Liver (tissue), 9 donors: ENCODE results near the gene DPP4. TPM values are rescaled to one million over a fixed set of nuclear protein-coding genes. Genes with fewer than 3 reads are reported as not detected.

Source experiments
- DNase-seq: peaks from one replicate; pipeline ENCODE4 v3.0.0-alpha.2; 2017; ENCODE audit warnings: low spot score
- H3K27ac ChIP-seq, 2 donors: one replicate each; pipeline ENCODE4 v1.7.0; 2013; ENCODE audit warnings: inconsistent platforms in 2 of 2, low read length in 2 of 2, control low read depth in 1 of 2, low read depth in 1 of 2, mild to moderate bottlenecking in 1 of 2
- H3K27me3 ChIP-seq, 4 donors: one replicate each; pipeline versions ENCODE4 v1.6.1 to v1.7.0; 2013; ENCODE audit warnings: low read length in 3 of 4, inconsistent platforms in 1 of 4, mild to moderate bottlenecking in 1 of 4, moderate library complexity in 1 of 4; ENCODE audit not compliant: control insufficient read depth in 4 of 4, insufficient read depth in 4 of 4
- H3K36me3 ChIP-seq, 4 donors: one replicate each; pipeline versions ENCODE4 v1.6.1 to v1.7.0; 2013; ENCODE audit warnings: low read length in 3 of 4, mild to moderate bottlenecking in 3 of 4, low read depth in 1 of 4, moderate library complexity in 1 of 4; ENCODE audit not compliant: control insufficient read depth in 4 of 4, insufficient read depth in 3 of 4
- H3K4me1 ChIP-seq, 4 donors: one replicate each; pipeline versions ENCODE4 v1.6.1 to v1.7.0; 2013; ENCODE audit warnings: low read length in 3 of 4, mild to moderate bottlenecking in 3 of 4, moderate library complexity in 1 of 4; ENCODE audit not compliant: control insufficient read depth in 4 of 4, insufficient read depth in 4 of 4
- H3K4me3 ChIP-seq, 3 donors: one replicate each; pipeline versions ENCODE4 v1.6.1 to v1.7.0; 2013; ENCODE audit warnings: low read length in 3 of 3, control low read depth in 1 of 3, low read depth in 1 of 3, mild to moderate bottlenecking in 1 of 3
- H3K9ac ChIP-seq, 2 donors: one replicate each; pipeline ENCODE4 v1.7.0; 2013; ENCODE audit warnings: low read length in 2 of 2, mild to moderate bottlenecking in 2 of 2, moderate library complexity in 2 of 2, control low read depth in 1 of 2, low read depth in 1 of 2
- H3K9me3 ChIP-seq, 4 donors: one replicate each; pipeline versions ENCODE4 v1.6.1 to v1.7.0; 2013; ENCODE audit warnings: low read length in 3 of 4; ENCODE audit not compliant: control insufficient read depth in 4 of 4
- EGR1 ChIP-seq, 2 donors: IDR thresholded peaks; 2 replicates each; pipeline ENCODE4 v1.6.1; 2016 to 2018; ENCODE audit warnings: antibody characterized with exemption in 2 of 2, low read depth in 2 of 2
- FOXA1 ChIP-seq: IDR thresholded peaks from 2 replicates; pipeline ENCODE4 v1.6.1; 2016; ENCODE audit warnings: antibody characterized with exemption
- FOXA2 ChIP-seq: IDR thresholded peaks from 2 replicates; pipeline ENCODE4 v1.6.1; 2016; ENCODE audit warnings: antibody characterized with exemption
- HNF4A ChIP-seq, 2 donors: conservative IDR thresholded peaks; 2 replicates each; pipeline ENCODE4 v1.6.1; 2016; ENCODE audit warnings: antibody characterized with exemption in 2 of 2, mild to moderate bottlenecking in 2 of 2
- HNF4G ChIP-seq: IDR thresholded peaks from 2 replicates; pipeline ENCODE4 v1.6.1; 2016; ENCODE audit warnings: antibody characterized with exemption
- JUND ChIP-seq, 2 donors: IDR thresholded peaks; 2 replicates each; pipeline ENCODE4 v1.6.1; 2016; ENCODE audit warnings: antibody characterized with exemption in 2 of 2
- NR2F2 ChIP-seq: IDR thresholded peaks from 2 replicates; pipeline ENCODE4 v1.6.1; 2016; ENCODE audit warnings: antibody characterized with exemption
- RAD21 ChIP-seq, 2 donors: IDR thresholded peaks; 2 replicates each; pipeline ENCODE4 v1.6.1; 2016; ENCODE audit warnings: antibody characterized with exemption in 2 of 2, mild to moderate bottlenecking in 2 of 2
- RXRA ChIP-seq, 2 donors: IDR thresholded peaks; 2 replicates each; pipeline ENCODE4 v1.6.1; 2017 to 2018; ENCODE audit warnings: antibody characterized with exemption in 2 of 2, mild to moderate bottlenecking in 1 of 2
- SP1 ChIP-seq: IDR thresholded peaks from 2 replicates; pipeline ENCODE4 v1.6.1; 2018; ENCODE audit warnings: antibody characterized with exemption, mild to moderate bottlenecking
- YY1 ChIP-seq: IDR thresholded peaks from 2 replicates; pipeline ENCODE4 v1.6.1; 2016; ENCODE audit warnings: antibody characterized with exemption, mild to moderate bottlenecking
- WGBS: extraction: QIAGEN DNeasy Blood & Tissue Kit; methylation state at CpG from one replicate; pipeline ENCODE4 v1.1.7; 2013; 5-methylcytosine and 5-hydroxymethylcytosine counted together
- polyA plus RNA-seq, 2 donors: library from polyadenylated mRNA; stranded (reverse) in 1 of 2; unstranded in 1 of 2; fragments of 200-250 nt in 1 of 2; fragments of >200 nt in 1 of 2; fragmentation: Nextera tagmentation in 1 of 2; extraction: Ambion mirVana in 1 of 2; gene quantifications; one replicate each; pipeline versions ENCODE4 v1.2.1 to v1.2.3, GENCODE V29; 2013 to 2015
- total RNA-seq, 2 donors: library from RNA; depleted of rRNA; stranded (reverse); fragments of >200 nt; gene quantifications; one replicate each; pipeline ENCODE4 v1.2.3, GENCODE V29; 2014
- TF ChIP-seq, protein P1 (sequence below): fragments of 150-350 bp; IDR thresholded peaks from 2 replicates; pipeline ENCODE4 v1.5.1; 2017; ENCODE audit warnings: improper control_type of control experiment, low read depth, low read length; ENCODE audit not compliant: missing input control
- TF ChIP-seq, protein P2 (sequence below): IDR thresholded peaks from 2 replicates; pipeline ENCODE4 v1.6.1; 2016; ENCODE audit warnings: antibody characterized with exemption
- TF ChIP-seq, protein P3 (sequence below): IDR thresholded peaks from 2 replicates; pipeline ENCODE4 v1.6.1; 2016; ENCODE audit warnings: antibody characterized with exemption, mild to moderate bottlenecking
- TF ChIP-seq, protein P4 (sequence below): IDR thresholded peaks from 2 replicates; pipeline ENCODE4 v1.6.1; 2016; ENCODE audit warnings: antibody characterized with exemption
- TF ChIP-seq, protein P5 (sequence below): IDR thresholded peaks from 2 replicates; pipeline ENCODE4 v1.6.1; 2016; ENCODE audit warnings: antibody characterized with exemption
- donor health status: healthy.
- donor health status: healthy.
- donor health status: healthy.
- donor health status: healthy.
- donor health status: healthy.

DPP4 gene
- total and polyA plus RNA-seq, 4 donors = 9.6 to 30.1 (median 13.5) TPM

DNA sequence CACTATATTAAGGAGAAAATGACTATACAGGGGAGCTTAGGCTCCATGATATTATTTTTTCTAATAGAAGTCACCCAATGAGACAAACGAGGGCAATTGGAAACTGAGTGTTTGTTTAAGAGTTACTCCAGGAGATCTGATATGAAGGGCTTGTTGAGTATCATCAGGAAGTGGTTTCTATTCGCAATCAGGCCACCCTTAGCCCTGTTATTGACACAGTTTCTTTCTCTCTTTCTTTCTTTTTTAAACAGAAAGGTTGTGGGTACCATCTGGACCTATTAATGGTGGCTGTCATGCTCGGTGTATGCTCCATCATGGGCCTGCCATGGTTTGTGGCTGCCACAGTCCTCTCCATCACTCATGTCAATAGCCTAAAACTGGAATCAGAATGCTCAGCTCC is 117.3 kb downstream of the DPP4 start:
- no peaks in the 10 kb centered on the region for H3K36me3 ChIP-seq
- no peak for DNase-seq
- no peaks in the 10 kb centered on the region for H3K9me3 ChIP-seq
- H3K9ac ChIP-seq = no peak overlapping the region
- peaks cover 0 to 2% (median 0%) of the 10 kb centered on the region in 4 donors for H3K4me1 ChIP-seq
- whole genome bisulfite sequencing = 58% methylated on average over 3 of the region's 3 CpGs
- H3K4me3 ChIP-seq = no peak overlapping the region
- no peak for TF ChIP-seq EGR1 (IDR thresholded peaks at IDR 0.05; ENCODE audit: low read depth in 2 of 2)
- no peaks in the 10 kb centered on the region for H3K27me3 ChIP-seq
- H3K27ac ChIP-seq = no peak overlapping the region

DNA sequence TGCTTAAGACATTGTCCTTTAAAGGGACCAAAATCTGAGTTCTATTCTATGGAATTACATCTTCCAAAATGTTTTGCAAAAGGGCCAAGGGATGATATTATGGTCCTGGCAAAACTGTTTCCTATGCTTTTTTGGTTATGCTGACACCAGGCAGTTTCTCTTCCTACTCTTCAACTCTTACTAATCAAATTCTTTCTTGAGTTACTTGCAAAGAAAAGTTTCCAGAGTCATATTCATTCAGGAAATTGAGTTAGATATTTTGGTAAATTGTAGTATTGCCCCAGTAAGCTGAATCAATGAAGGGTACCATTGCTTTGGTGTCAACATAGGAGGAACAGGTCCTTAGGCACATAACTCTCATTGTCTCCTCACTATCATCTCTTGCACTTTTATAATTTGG is 118.8 kb downstream of the DPP4 start:
- no peak for DNase-seq
- Histone ChIP-seq H3K9me3 (no peaks in the 10 kb centered on the region), H3K4me3 (no peak overlapping the region), H3K36me3 (no peaks in the 10 kb centered on the region), H3K4me1 (peaks cover 0 to 2% (median 0%) of the 10 kb centered on the region in 4 donors), H3K9ac (no peak overlapping the region), H3K27ac (no peak overlapping the region), H3K27me3 (no peaks in the 10 kb centered on the region)
- TF ChIP-seq FOXA2 (no peak), RXRA (IDR thresholded peaks at IDR 0.05) (no peak), RAD21 (IDR thresholded peaks at IDR 0.05) (no peak), YY1 (no peak)
- TF ChIP-seq, protein P1, sequence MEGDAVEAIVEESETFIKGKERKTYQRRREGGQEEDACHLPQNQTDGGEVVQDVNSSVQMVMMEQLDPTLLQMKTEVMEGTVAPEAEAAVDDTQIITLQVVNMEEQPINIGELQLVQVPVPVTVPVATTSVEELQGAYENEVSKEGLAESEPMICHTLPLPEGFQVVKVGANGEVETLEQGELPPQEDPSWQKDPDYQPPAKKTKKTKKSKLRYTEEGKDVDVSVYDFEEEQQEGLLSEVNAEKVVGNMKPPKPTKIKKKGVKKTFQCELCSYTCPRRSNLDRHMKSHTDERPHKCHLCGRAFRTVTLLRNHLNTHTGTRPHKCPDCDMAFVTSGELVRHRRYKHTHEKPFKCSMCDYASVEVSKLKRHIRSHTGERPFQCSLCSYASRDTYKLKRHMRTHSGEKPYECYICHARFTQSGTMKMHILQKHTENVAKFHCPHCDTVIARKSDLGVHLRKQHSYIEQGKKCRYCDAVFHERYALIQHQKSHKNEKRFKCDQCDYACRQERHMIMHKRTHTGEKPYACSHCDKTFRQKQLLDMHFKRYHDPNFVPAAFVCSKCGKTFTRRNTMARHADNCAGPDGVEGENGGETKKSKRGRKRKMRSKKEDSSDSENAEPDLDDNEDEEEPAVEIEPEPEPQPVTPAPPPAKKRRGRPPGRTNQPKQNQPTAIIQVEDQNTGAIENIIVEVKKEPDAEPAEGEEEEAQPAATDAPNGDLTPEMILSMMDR = no peak
- TF ChIP-seq, protein P2, sequence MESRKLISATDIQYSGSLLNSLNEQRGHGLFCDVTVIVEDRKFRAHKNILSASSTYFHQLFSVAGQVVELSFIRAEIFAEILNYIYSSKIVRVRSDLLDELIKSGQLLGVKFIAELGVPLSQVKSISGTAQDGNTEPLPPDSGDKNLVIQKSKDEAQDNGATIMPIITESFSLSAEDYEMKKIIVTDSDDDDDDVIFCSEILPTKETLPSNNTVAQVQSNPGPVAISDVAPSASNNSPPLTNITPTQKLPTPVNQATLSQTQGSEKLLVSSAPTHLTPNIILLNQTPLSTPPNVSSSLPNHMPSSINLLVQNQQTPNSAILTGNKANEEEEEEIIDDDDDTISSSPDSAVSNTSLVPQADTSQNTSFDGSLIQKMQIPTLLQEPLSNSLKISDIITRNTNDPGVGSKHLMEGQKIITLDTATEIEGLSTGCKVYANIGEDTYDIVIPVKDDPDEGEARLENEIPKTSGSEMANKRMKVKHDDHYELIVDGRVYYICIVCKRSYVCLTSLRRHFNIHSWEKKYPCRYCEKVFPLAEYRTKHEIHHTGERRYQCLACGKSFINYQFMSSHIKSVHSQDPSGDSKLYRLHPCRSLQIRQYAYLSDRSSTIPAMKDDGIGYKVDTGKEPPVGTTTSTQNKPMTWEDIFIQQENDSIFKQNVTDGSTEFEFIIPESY = no peak

DNA sequence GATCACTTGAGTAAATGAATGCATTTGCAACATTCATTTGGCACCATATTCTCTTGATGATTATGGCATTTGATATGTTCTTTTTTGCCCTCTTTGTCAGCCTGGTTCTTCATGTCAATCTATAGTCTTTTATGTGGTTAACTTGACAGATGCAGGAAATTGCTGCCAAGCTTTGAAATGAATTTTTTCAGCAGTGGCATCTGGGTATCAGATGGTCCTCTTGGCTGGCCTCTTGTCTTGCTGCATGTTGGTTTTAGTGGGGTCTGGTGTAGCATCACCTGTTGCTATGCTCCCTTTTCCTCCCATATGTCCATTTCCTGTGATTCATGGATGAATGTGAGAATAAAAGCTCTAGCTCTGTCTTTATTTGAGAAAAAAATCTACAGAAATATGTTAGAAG is 119.9 kb downstream of the DPP4 start:
- no peak overlapping the region for H3K27ac ChIP-seq
- no peak overlapping the region for H3K9ac ChIP-seq
- H3K4me1 ChIP-seq = peaks cover 0 to 2% (median 0%) of the 10 kb centered on the region in 4 donors
- no peaks in the 10 kb centered on the region for H3K36me3 ChIP-seq
- H3K4me3 ChIP-seq = no peak overlapping the region
- DNase-seq = no peak
- H3K9me3 ChIP-seq = no peaks in the 10 kb centered on the region
- no peaks in the 10 kb centered on the region for H3K27me3 ChIP-seq
- TF ChIP-seq SP1 = no peak
- TF ChIP-seq FOXA2 = no peak
- TF ChIP-seq, protein P3, sequence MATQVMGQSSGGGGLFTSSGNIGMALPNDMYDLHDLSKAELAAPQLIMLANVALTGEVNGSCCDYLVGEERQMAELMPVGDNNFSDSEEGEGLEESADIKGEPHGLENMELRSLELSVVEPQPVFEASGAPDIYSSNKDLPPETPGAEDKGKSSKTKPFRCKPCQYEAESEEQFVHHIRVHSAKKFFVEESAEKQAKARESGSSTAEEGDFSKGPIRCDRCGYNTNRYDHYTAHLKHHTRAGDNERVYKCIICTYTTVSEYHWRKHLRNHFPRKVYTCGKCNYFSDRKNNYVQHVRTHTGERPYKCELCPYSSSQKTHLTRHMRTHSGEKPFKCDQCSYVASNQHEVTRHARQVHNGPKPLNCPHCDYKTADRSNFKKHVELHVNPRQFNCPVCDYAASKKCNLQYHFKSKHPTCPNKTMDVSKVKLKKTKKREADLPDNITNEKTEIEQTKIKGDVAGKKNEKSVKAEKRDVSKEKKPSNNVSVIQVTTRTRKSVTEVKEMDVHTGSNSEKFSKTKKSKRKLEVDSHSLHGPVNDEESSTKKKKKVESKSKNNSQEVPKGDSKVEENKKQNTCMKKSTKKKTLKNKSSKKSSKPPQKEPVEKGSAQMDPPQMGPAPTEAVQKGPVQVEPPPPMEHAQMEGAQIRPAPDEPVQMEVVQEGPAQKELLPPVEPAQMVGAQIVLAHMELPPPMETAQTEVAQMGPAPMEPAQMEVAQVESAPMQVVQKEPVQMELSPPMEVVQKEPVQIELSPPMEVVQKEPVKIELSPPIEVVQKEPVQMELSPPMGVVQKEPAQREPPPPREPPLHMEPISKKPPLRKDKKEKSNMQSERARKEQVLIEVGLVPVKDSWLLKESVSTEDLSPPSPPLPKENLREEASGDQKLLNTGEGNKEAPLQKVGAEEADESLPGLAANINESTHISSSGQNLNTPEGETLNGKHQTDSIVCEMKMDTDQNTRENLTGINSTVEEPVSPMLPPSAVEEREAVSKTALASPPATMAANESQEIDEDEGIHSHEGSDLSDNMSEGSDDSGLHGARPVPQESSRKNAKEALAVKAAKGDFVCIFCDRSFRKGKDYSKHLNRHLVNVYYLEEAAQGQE = no peak
- no peak for TF ChIP-seq YY1
- TF ChIP-seq JUND (IDR thresholded peaks at IDR 0.05) = no peak
- TF ChIP-seq HNF4A (conservative IDR thresholded peaks at IDR 0.05) = no peak
- TF ChIP-seq, protein P1 = no peak
- TF ChIP-seq FOXA1 = no peak
- TF ChIP-seq NR2F2 = no peak
- TF ChIP-seq HNF4G = no peak
- TF ChIP-seq, protein P2 = no peak
- TF ChIP-seq, protein P4, sequence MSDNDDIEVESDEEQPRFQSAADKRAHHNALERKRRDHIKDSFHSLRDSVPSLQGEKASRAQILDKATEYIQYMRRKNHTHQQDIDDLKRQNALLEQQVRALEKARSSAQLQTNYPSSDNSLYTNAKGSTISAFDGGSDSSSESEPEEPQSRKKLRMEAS = no peak
- TF ChIP-seq, protein P5, sequence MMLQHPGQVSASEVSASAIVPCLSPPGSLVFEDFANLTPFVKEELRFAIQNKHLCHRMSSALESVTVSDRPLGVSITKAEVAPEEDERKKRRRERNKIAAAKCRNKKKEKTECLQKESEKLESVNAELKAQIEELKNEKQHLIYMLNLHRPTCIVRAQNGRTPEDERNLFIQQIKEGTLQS = no peak
